Measurements from ENCODE around the gene INPP5F. TPM values are rescaled to one million over a fixed set of nuclear protein-coding genes. Genes with fewer than 3 reads are reported as not detected.

The INPP5F gene
- total and polyA plus RNA-seq, 2 experiments from 2014 or later, result 41.4 to 86.0 TPM

- TF ChIP-seq ZNF462 (CRISPR knock-in tag; IDR thresholded peaks at IDR 0.05) (no peak), ZNF114 (CRISPR knock-in tag; IDR thresholded peaks at IDR 0.05) (no peak)
- TF ChIP-seq, protein P1, sequence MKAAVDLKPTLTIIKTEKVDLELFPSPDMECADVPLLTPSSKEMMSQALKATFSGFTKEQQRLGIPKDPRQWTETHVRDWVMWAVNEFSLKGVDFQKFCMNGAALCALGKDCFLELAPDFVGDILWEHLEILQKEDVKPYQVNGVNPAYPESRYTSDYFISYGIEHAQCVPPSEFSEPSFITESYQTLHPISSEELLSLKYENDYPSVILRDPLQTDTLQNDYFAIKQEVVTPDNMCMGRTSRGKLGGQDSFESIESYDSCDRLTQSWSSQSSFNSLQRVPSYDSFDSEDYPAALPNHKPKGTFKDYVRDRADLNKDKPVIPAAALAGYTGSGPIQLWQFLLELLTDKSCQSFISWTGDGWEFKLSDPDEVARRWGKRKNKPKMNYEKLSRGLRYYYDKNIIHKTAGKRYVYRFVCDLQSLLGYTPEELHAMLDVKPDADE (IDR thresholded peaks at IDR 0.05), result no peak
These were observed 42.7 kb downstream of the INPP5F start (continued) for GRCh38 chr10:119768455-119769094.

DNA sequence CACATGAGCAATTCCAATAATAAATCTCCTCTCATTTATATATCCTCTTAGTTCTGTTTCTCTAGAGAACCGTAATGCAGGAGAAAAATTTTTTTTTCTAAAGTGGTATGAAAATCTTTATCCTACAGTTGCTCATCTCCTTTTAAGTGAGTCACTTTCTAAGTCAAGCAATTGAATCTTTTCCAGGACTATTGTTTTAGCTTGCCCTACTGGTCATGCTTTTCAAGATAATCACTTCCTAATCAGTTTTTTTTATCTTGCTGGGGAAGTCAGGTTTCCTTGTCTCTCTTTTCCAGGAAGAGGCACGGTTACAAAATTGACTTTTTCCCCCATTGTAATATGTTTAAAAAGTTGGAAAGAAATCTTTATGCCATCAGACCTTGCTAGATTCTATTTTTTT lies 44.0 kb downstream of the INPP5F start:
- H3K4me2 ChIP-seq, result no peak overlapping the region
- Mint-ChIP-seq H3K27me3 (ENCODE audit: insufficient read depth, low read depth, poor library complexity) (no peaks in the 10 kb centered on the region), H3K27ac (no peak overlapping the region), H3K36me3 (ENCODE audit: low read depth) (no peaks in the 10 kb centered on the region), H3K9me3 (no peaks in the 10 kb centered on the region), H3K4me3 (no peak overlapping the region), H3K4me1 (peaks cover 4% of the 10 kb centered on the region; the same call in 1 of the 3 replicates)
- H3K36me3 ChIP-seq (ENCODE audit: insufficient read depth), result no peaks in the 10 kb centered on the region
- no peaks in the 10 kb centered on the region for H3K9me2 ChIP-seq (ENCODE audit: insufficient read depth)
- H3K27me3 ChIP-seq (ENCODE audit: insufficient read depth), result no peaks in the 10 kb centered on the region
- ATAC-seq (no peak), DNase-seq (ENCODE audit: low spot score) (no peak)
- no peaks in the 10 kb centered on the region for H3K4me1 ChIP-seq (ENCODE audit: insufficient read depth)
- H4K20me1 ChIP-seq (replicated peaks; ENCODE audit: insufficient read depth), result no peaks in the 10 kb centered on the region
- H3K27ac ChIP-seq (ENCODE audit: low read depth), result no peak overlapping the region
- no peak overlapping the region for H3K4me3 ChIP-seq
- no peaks in the 10 kb centered on the region for H3K79me2 ChIP-seq (replicated peaks; ENCODE audit: insufficient read depth)
- H3F3A ChIP-seq (replicated peaks; ENCODE audit: low read depth), result no peaks in the 10 kb centered on the region
- H2AFZ ChIP-seq, result no peak overlapping the region
- TF ChIP-seq EZH2phosphoT487 (IDR thresholded peaks at IDR 0.05; ENCODE audit: unreplicated experiment) (no peak), POLR2AphosphoS5 (IDR thresholded peaks at IDR 0.05; ENCODE audit: low read depth) (no peak), ZNF462 (CRISPR knock-in tag; IDR thresholded peaks at IDR 0.05) (no peak), ZNF331 (CRISPR knock-in tag; IDR thresholded peaks at IDR 0.05; ENCODE audit: low read depth) (no peak)
